ENCODE measurements around the gene PIGH.
"Not testable (repeated sequence)": the region's sequence is repeated elsewhere in the genome, so short reads cannot be mapped to it uniquely, and the experiment has no call there.

PIGH gene

GRCh38 chr14:67607646-67608045, 7.6 kb upstream of the PIGH start:
- Histone ChIP-seq H3K27me3 (replicated peaks; ENCODE audit: control insufficient read depth, insufficient read depth, low read length) (peaks cover 10% of the 10 kb centered on the region), H3K36me3 (ENCODE audit: control insufficient read depth, insufficient read depth, low read length, severe bottlenecking) (no peaks in the 10 kb centered on the region), H3K4me1 (ENCODE audit: control insufficient read depth, insufficient read depth, low read length) (peaks cover 3% of the 10 kb centered on the region), H3K4me3 (ENCODE audit: low read length) (no peak overlapping the region), H3K9ac (ENCODE audit: low read length) (no peak overlapping the region), H3K9me3 (ENCODE audit: control insufficient read depth, low read length) (no peaks in the 10 kb centered on the region)
- DNase-seq (ENCODE audit: low read depth), result no peak

GRCh38 chr14:67602995-67603545, 3.0 kb upstream of the PIGH start:
- H3K4me1 ChIP-seq (ENCODE audit: control insufficient read depth, insufficient read depth, low read length), result peaks cover 15% of the 10 kb centered on the region
- no peaks in the 10 kb centered on the region for H3K9me3 ChIP-seq (ENCODE audit: control insufficient read depth, low read length)
- H3K9ac ChIP-seq (ENCODE audit: low read length), result no peak overlapping the region
- H3K4me3 ChIP-seq (ENCODE audit: low read length), result no peak overlapping the region
- H3K27me3 ChIP-seq (replicated peaks; ENCODE audit: control insufficient read depth, insufficient read depth, low read length), result no peaks in the 10 kb centered on the region
- no peaks in the 10 kb centered on the region for H3K36me3 ChIP-seq (ENCODE audit: control insufficient read depth, insufficient read depth, low read length, severe bottlenecking)
- peak; percentile 19 for DNase-seq (ENCODE audit: low read depth)

GRCh38 chr14:67602076-67602475, 2.0 kb upstream of the PIGH start:
- Histone ChIP-seq H3K9ac (ENCODE audit: low read length) (no peak overlapping the region), H3K27me3 (replicated peaks; ENCODE audit: control insufficient read depth, insufficient read depth, low read length) (no peaks in the 10 kb centered on the region), H3K4me3 (ENCODE audit: low read length) (no peak overlapping the region), H3K9me3 (ENCODE audit: control insufficient read depth, low read length) (no peaks in the 10 kb centered on the region), H3K4me1 (ENCODE audit: control insufficient read depth, insufficient read depth, low read length) (peaks cover 15% of the 10 kb centered on the region), H3K36me3 (ENCODE audit: control insufficient read depth, insufficient read depth, low read length, severe bottlenecking) (no peaks in the 10 kb centered on the region)
- DNase-seq (ENCODE audit: low read depth), result no peak

- not testable (repeated sequence) for DNase-seq (ENCODE audit: low read depth); H3K9me3 ChIP-seq (ENCODE audit: control insufficient read depth, low read length); H3K36me3 ChIP-seq (ENCODE audit: control insufficient read depth, insufficient read depth, low read length, severe bottlenecking); H3K27me3 ChIP-seq (replicated peaks; ENCODE audit: control insufficient read depth, insufficient read depth, low read length)
- peak overlapping the region; percentile 86 for H3K9ac ChIP-seq (ENCODE audit: low read length)
- H3K4me1 ChIP-seq (ENCODE audit: control insufficient read depth, insufficient read depth, low read length), result peaks cover 15% of the 10 kb centered on the region
- H3K4me3 ChIP-seq (ENCODE audit: low read length), result peak overlapping the region; percentile 93
Observed at GRCh38 chr14:67600562-67600974, 500 bp upstream of the PIGH start.

GRCh38 chr14:67595392-67595791, 4.7 kb downstream of the PIGH start:
- H3K9me3 ChIP-seq (ENCODE audit: control insufficient read depth, low read length), result no peaks in the 10 kb centered on the region
- no peak overlapping the region for H3K9ac ChIP-seq (ENCODE audit: low read length)
- no peak for DNase-seq (ENCODE audit: low read depth)
- H3K27me3 ChIP-seq (replicated peaks; ENCODE audit: control insufficient read depth, insufficient read depth, low read length), result no peaks in the 10 kb centered on the region
- H3K4me1 ChIP-seq (ENCODE audit: control insufficient read depth, insufficient read depth, low read length), result peaks cover 10% of the 10 kb centered on the region
- peaks cover 34% of the 10 kb centered on the region for H3K36me3 ChIP-seq (ENCODE audit: control insufficient read depth, insufficient read depth, low read length, severe bottlenecking)
- no peak overlapping the region for H3K4me3 ChIP-seq (ENCODE audit: low read length)

GRCh38 chr14:67593650-67594049, 6.4 kb downstream of the PIGH start:
- H3K36me3 ChIP-seq (ENCODE audit: control insufficient read depth, insufficient read depth, low read length, severe bottlenecking), result peaks cover 46% of the 10 kb centered on the region
- not testable (repeated sequence) for H3K9ac ChIP-seq (ENCODE audit: low read length); H3K9me3 ChIP-seq (ENCODE audit: control insufficient read depth, low read length); H3K27me3 ChIP-seq (replicated peaks; ENCODE audit: control insufficient read depth, insufficient read depth, low read length); H3K4me1 ChIP-seq (ENCODE audit: control insufficient read depth, insufficient read depth, low read length); DNase-seq (ENCODE audit: low read depth); H3K4me3 ChIP-seq (ENCODE audit: low read length)

GRCh38 chr14:67589204-67589770, 10.8 kb downstream of the PIGH start:
- H3K9ac ChIP-seq (ENCODE audit: low read length), result no peak overlapping the region
- H3K36me3 ChIP-seq (ENCODE audit: control insufficient read depth, insufficient read depth, low read length, severe bottlenecking), result peaks cover 66% of the 10 kb centered on the region
- no peaks in the 10 kb centered on the region for H3K27me3 ChIP-seq (replicated peaks; ENCODE audit: control insufficient read depth, insufficient read depth, low read length)
- H3K4me3 ChIP-seq (ENCODE audit: low read length), result no peak overlapping the region
- no peaks in the 10 kb centered on the region for H3K9me3 ChIP-seq (ENCODE audit: control insufficient read depth, low read length)
- DNase-seq (ENCODE audit: low read depth), result no peak
- H3K4me1 ChIP-seq (ENCODE audit: control insufficient read depth, insufficient read depth, low read length), result no peaks in the 10 kb centered on the region

GRCh38 chr14:67586369-67586768, 13.7 kb downstream of the PIGH start:
- Histone ChIP-seq H3K4me3 (ENCODE audit: low read length) (no peak overlapping the region), H3K9ac (ENCODE audit: low read length) (no peak overlapping the region), H3K9me3 (ENCODE audit: control insufficient read depth, low read length) (no peaks in the 10 kb centered on the region), H3K36me3 (ENCODE audit: control insufficient read depth, insufficient read depth, low read length, severe bottlenecking) (peaks cover 41% of the 10 kb centered on the region), H3K4me1 (ENCODE audit: control insufficient read depth, insufficient read depth, low read length) (no peaks in the 10 kb centered on the region), H3K27me3 (replicated peaks; ENCODE audit: control insufficient read depth, insufficient read depth, low read length) (no peaks in the 10 kb centered on the region)
- no peak for DNase-seq (ENCODE audit: low read depth)

GRCh38 chr14:67584978-67585377, 15.1 kb downstream of the PIGH start:
- Histone ChIP-seq H3K36me3 (ENCODE audit: control insufficient read depth, insufficient read depth, low read length, severe bottlenecking) (peaks cover 31% of the 10 kb centered on the region), H3K27me3 (replicated peaks; ENCODE audit: control insufficient read depth, insufficient read depth, low read length) (no peaks in the 10 kb centered on the region), H3K4me3 (ENCODE audit: low read length) (no peak overlapping the region), H3K4me1 (ENCODE audit: control insufficient read depth, insufficient read depth, low read length) (no peaks in the 10 kb centered on the region), H3K9ac (ENCODE audit: low read length) (no peak overlapping the region), H3K9me3 (ENCODE audit: control insufficient read depth, low read length) (no peaks in the 10 kb centered on the region)
- DNase-seq (ENCODE audit: low read depth), result no peak

- no peak overlapping the region for H3K9ac ChIP-seq (ENCODE audit: low read length)
- DNase-seq (ENCODE audit: low read depth), result peak; percentile 70
- H3K36me3 ChIP-seq (ENCODE audit: control insufficient read depth, insufficient read depth, low read length, severe bottlenecking), result peaks cover 27% of the 10 kb centered on the region
- H3K4me1 ChIP-seq (ENCODE audit: control insufficient read depth, insufficient read depth, low read length), result no peaks in the 10 kb centered on the region
- H3K9me3 ChIP-seq (ENCODE audit: control insufficient read depth, low read length), result no peaks in the 10 kb centered on the region
- no peaks in the 10 kb centered on the region for H3K27me3 ChIP-seq (replicated peaks; ENCODE audit: control insufficient read depth, insufficient read depth, low read length)
- no peak overlapping the region for H3K4me3 ChIP-seq (ENCODE audit: low read length)
Observed at GRCh38 chr14:67583711-67584644, 16.1 kb downstream of the PIGH start.

GRCh38 chr14:67582061-67582460, 18.0 kb downstream of the PIGH start:
- Histone ChIP-seq H3K9me3 (ENCODE audit: control insufficient read depth, low read length) (no peaks in the 10 kb centered on the region), H3K4me1 (ENCODE audit: control insufficient read depth, insufficient read depth, low read length) (no peaks in the 10 kb centered on the region), H3K27me3 (replicated peaks; ENCODE audit: control insufficient read depth, insufficient read depth, low read length) (no peaks in the 10 kb centered on the region), H3K36me3 (ENCODE audit: control insufficient read depth, insufficient read depth, low read length, severe bottlenecking) (peaks cover 10% of the 10 kb centered on the region), H3K9ac (ENCODE audit: low read length) (no peak overlapping the region), H3K4me3 (ENCODE audit: low read length) (no peak overlapping the region)
- no peak for DNase-seq (ENCODE audit: low read depth)
